NCI-H446 (cell line): Measurements from ENCODE around the gene SETBP1.

Source experiments
- DNase-seq, 2 experiments: peaks; one replicate each; lab custom pipeline; 2025; lab: John Stamatoyannopoulos, UW

Gene SETBP1

GRCh38 chr18:44969214-44969795 lies 288.6 kb downstream of the SETBP1 start:
- no peak for DNase-seq

DNA sequence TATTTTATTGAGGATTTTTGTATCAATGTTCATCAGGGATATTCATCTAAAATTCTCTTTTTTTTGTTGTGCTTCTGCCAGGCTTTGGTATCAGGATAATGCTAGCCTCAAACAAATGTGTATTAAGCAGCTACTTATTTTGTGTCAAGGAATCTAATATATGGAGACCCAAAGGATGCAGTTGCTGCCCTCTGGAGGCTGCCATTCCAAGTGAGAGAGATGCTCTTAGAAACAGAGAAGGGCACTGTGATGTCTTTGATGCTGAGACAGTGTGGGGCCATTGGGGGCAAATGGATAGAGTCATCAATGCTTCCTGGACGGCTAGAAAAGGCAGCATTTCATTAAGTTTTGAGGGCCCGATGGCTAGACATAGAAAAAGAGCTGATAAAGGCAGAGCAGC lies 292.6 kb downstream of the SETBP1 start:
- DNase-seq = no peak

- DNase-seq = no peak
Measured at GRCh38 chr18:44974174-44974573, 293.5 kb downstream of the SETBP1 start.

GRCh38 chr18:44977856-44978255 lies 297.2 kb downstream of the SETBP1 start:
- DNase-seq = no peak

- no peak for DNase-seq
Measured at GRCh38 chr18:44979748-44980147, 299.1 kb downstream of the SETBP1 start.

DNA sequence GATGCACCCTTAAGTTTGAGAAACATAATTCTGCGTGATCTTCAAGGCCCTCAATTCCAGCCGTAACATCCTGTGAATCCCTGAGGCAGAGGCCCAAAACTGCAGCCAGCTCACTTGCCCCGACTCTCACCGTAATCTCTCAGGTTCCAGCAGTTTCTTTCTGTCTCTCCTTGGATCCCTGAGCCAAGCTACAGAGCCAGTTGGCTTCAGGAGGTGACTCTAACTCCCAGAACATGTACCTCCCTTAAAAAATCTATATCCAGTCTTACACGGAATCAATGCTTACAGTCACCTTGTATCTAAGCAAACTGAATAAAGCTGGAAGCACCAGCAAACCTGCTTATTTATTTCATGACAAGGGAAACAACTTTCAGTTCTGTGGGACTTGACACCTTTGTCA lies 300.4 kb downstream of the SETBP1 start:
- no peak for DNase-seq

GRCh38 chr18:44986933-44987332 lies 306.2 kb downstream of the SETBP1 start:
- no peak for DNase-seq

DNA sequence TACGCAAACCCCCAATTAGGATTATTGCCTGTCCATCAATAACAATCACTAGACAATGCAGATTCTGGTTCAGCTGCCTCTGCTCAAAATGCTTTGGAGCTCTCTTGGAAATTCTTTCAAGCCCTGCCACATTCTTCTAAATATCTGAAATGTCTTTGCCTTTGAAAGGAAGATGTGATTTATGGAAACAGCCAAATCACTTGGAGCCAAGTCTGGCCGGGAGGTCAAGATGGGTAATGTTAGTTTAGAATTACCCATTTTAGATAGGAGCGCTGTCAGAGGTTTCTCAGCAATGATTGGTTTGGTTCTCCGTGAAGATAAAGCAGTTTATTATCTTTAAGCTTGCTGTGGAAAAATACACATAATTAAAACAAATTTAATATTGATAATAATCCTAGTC lies 306.7 kb downstream of the SETBP1 start:
- no peak for DNase-seq

- no peak for DNase-seq
Measured at GRCh38 chr18:44988821-44989587, 308.3 kb downstream of the SETBP1 start.

DNA sequence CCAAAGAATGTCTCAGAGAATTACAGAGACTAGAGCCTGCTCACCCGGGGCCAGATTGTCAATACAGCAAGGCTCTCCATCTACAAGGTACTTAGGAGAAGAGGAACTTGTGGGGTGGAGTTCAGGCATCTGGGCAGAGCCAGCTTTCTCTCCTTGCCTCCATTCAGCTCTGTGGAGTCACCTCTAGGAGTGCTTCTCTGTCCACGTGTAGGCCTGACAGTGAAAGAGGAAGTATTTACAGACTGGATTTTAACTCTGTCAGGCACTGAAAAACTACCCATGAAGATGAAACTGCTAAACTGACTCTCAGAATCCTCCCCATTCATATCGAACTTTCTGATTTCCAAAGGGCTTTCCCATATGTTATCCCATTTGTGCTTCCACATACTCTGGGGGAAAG lies 315.6 kb downstream of the SETBP1 start:
- no peak for DNase-seq

GRCh38 chr18:44997174-44997573 lies 316.5 kb downstream of the SETBP1 start:
- DNase-seq = no peak

GRCh38 chr18:44998360-44998759 lies 317.7 kb downstream of the SETBP1 start:
- DNase-seq = no peak

- DNase-seq = peak in 1 of 2 experiments; percentile 12
Measured at GRCh38 chr18:45004546-45005080, 323.9 kb downstream of the SETBP1 start.

DNA sequence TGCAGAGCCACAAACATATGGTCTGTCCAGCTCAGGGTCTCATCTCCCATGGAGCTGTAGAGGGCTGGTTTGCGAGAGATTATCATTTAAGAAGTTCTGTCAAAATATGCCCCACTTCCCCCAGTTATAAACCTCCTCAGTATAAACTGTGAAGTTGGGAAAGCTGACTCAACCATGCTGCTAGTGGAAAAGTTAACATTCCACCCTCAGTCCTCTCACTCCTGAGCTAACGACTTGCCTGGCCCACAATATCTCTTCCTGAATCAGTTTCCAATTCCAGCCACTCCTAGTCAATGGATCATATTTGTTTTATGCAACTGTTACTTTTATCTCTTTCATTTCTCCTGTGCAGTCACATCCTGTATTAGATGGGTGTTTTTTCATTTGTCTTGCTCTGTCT lies 326.2 kb downstream of the SETBP1 start:
- no peak for DNase-seq

- no peak for DNase-seq
Measured at GRCh38 chr18:45007531-45007930, 326.8 kb downstream of the SETBP1 start.

DNA sequence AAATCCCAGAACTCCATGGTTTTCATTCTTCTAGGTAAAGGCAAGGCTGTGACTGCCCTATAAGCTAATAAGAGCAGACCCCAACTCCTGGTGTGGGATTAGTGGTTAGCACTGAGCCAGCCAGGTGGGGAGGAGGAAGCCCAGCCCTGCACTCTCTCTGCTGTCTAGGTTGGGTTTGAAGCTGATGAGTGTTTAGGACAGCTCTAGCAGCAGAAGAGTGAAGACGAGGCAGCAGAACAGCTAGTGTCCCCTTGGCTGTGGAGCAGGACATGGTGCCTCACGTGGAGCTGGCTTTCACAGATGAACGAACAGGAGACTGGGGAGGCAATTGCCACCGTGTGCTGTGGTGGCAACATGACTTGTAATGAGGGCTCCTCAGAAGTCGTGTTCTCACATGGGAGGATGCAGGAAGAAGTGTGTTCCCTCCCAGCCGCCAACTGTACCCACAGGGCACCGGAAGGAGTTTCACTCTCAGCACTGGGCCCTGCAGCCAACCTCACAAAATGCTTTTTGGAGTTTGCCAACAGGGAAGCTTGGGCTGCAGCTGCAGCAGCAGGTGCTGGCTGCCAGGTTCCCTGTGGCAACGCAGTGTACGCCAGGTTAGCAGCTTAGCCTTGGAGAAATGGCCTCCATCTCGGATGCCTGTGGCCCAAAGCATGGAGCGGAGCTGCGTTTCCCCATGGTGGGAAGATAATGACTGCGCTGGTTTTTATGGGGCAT lies 328.2 kb downstream of the SETBP1 start:
- peak in 1 of 2 experiments; percentile 14 for DNase-seq

GRCh38 chr18:45009756-45010155 lies 329.1 kb downstream of the SETBP1 start:
- DNase-seq = no peak

DNA sequence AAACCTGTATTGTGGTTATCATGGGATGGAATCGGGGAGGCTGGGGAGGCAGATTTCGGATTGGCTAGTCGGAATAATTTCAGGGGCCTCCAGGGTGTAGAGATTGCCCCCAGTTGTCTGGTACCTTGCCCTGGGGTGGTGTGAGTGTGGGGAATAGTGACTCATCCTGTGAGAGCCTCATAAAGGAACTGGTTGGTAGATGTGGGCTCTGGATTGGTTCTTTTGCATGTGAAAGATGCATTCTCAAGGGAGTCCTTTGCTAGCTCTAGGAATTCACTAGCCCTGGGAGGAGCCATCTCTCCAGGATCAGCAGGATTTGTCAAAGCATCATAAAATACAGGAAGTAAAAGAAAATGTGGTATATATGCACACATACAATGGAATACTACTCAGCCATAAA lies 331.6 kb downstream of the SETBP1 start:
- DNase-seq = no peak

- peak; percentile 4 to 11 for DNase-seq
Measured at GRCh38 chr18:45014047-45014501, 333.4 kb downstream of the SETBP1 start.

DNA sequence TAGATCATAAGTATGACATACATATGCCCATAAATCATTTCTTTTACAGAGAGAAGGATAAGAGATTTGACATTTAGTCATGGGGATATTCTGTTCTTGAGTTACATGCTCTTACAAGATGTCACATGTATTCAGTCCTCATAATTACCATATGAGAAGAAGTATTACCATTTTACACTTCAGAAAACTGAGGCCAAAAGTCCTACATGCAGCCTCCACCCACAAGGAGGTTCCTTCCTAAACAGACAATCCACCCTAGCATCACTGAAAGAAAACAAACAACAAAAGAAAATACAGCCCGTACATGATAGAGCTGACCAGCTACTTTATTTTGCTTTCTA lies 335.1 kb downstream of the SETBP1 start:
- DNase-seq = no peak

DNA sequence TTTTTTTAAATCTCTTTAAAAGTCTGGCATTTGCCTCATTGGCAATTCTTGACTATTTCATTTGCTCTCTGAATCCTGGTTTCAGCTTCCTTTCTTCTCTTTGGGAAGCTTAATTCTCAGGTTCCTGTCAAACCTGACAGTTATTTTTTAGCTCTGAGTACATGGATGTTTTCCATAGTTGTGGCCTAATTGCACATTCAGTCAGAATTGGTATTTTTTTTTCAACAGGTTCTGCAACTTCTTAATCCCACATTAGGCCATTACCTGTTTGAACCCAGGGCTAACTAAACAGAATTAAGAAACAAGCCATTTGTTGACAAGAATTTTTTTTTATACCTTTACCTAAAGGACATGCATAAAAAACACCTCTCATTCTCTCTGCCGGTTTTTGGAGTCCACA lies 338.8 kb downstream of the SETBP1 start:
- DNase-seq = no peak

GRCh38 chr18:45023519-45023918 lies 342.8 kb downstream of the SETBP1 start:
- DNase-seq = no peak
